GM12875 (cell line): ENCODE results near the gene NLK.
"Not testable (repeated sequence)": the region's sequence is repeated elsewhere in the genome, so short reads cannot be mapped to it uniquely, and the experiment has no call there.

Experiments
- H3K4me3 ChIP-seq: one replicate; pipeline ENCODE4 v1.5.1; 2011; ENCODE audit warnings: low read depth, low read length, control low read depth
- TF ChIP-seq, protein P1 (sequence below): IDR thresholded peaks from 2 replicates; pipeline ENCODE4 v1.5.1; 2011; ENCODE audit warnings: low read depth, mild to moderate bottlenecking, control low read depth, inconsistent platforms, low read length, moderate library complexity, borderline replicate concordance; ENCODE audit not compliant: insufficient read depth

The NLK gene

DNA sequence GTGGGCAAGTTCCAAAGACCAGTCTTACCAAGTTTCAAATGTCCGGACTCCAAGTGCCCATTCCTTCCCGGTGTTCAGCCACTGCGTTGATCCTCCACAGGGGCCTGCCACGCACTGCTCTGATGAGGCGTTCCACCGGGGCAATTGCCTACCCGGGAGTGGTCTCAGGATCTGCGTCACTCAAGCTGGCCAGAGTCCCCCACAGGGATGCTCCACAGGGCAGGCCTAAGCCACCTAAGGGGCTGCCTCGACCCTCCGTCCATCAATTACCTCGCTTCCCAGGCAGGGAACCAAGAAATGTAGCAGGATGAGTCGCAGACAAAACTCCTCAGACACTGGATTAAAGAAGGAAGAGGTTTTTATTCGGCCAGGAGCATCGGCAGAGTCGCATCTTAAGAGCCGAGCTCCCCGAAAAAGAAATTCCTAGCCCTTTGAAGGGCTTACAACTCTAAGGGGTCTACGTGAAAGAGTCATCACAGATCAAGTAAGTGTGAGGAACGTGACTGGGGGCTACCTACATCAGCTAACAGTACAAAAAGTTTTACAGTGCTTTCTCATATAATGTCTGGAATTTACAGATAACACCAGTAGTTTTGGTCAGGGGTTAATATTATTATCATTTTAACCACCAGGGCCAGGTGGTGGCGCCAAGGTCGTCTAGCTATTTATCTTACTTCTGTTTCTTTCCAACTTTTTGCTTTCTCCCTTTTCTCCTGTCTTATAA lies 196.2 kb downstream of the NLK start:
- H3K4me3 ChIP-seq, result not testable (repeated sequence)

DNA sequence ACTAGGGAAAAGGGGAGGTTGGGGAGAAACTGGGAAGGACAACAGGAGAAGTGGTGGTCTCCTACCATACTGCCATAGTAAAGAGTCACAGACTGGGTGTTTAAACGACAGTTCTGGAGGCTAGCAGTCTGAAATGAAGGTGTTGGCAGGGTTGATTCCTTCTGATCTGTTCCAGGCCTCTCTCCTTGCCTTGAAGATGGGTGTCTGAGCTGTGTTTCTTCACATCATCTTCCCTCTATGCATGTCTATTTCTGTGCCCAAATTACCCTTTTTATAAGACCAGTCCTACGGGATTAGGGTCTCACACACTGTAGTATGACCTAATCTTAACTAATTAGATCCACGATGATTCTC lies 196.8 kb downstream of the NLK start:
- H3K4me3 ChIP-seq, result no peak overlapping the region
- TF ChIP-seq, protein P1, sequence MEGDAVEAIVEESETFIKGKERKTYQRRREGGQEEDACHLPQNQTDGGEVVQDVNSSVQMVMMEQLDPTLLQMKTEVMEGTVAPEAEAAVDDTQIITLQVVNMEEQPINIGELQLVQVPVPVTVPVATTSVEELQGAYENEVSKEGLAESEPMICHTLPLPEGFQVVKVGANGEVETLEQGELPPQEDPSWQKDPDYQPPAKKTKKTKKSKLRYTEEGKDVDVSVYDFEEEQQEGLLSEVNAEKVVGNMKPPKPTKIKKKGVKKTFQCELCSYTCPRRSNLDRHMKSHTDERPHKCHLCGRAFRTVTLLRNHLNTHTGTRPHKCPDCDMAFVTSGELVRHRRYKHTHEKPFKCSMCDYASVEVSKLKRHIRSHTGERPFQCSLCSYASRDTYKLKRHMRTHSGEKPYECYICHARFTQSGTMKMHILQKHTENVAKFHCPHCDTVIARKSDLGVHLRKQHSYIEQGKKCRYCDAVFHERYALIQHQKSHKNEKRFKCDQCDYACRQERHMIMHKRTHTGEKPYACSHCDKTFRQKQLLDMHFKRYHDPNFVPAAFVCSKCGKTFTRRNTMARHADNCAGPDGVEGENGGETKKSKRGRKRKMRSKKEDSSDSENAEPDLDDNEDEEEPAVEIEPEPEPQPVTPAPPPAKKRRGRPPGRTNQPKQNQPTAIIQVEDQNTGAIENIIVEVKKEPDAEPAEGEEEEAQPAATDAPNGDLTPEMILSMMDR, result no peak

DNA sequence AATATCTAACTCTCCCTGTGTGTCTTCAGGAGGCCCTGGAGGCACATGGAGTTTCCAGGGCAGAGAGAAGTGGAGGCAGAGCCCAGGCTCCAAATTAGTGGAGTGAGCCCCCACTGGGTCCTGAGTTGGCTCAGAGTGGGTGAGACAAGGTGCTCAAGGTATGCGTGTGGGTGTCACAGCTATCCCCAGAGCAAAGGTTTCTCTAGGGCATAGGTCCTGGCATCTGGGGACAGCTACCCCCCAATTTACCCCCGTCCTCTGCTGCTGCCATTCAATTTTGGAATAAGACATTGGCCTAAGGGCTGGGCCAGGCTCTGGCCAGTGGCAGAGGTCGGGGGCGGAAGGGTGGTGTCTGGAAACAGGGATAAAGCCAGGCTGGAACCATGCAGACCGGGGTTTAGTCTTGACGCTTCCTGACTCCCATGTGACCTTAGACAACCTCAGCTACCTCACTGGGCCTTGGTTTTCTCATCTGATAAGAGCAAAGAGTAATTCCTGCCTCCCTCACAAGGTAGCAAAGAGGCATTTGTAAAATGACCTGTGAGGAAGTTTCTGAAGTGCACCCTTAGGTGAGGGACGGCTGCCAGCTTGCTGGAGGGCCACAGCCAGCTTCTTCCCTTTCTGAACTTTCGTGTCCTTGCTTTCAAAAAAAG lies 198.3 kb downstream of the NLK start:
- TF ChIP-seq, protein P1, result no peak
- H3K4me3 ChIP-seq, result no peak overlapping the region

DNA sequence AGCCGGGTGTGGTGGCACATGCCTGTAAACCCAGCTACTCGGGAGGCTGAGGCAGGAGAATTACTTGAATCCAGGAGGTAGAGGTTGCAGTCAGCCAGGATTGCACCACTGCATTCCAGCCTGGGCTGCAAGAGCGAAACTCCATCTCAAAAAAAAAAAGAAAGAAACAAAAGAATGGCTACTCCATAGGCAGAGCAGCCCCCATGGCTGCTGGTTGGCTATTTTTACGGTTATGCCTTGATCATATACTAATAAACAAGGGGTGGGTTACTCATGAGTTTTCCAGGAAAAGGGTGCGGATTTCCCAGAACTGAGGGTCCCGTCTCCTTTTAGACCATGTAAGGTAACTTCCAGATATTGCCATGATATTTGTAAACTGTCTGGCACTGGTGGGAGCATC lies 200.3 kb downstream of the NLK start:
- TF ChIP-seq, protein P1, result no peak
- H3K4me3 ChIP-seq, result no peak overlapping the region

DNA sequence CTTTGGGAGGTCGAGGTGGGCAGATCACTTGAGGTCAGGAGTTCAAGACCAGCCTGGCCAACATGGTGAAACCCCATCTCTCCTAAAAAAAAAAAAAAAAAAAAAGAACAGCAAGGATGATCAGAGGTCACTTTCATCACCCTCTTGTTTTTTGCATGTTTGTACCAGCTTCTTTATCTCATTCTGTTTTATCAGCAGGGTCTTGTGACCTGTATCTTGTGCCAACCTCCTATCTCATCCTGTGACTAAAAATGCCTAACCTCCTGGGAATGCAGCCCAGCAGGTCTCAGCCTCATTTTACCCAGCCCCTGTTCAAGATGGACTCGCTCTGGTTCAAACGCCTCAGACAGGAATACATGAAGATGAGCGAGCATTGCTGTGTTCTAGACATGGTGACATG lies 200.8 kb downstream of the NLK start:
- H3K4me3 ChIP-seq, result not testable (repeated sequence)

DNA sequence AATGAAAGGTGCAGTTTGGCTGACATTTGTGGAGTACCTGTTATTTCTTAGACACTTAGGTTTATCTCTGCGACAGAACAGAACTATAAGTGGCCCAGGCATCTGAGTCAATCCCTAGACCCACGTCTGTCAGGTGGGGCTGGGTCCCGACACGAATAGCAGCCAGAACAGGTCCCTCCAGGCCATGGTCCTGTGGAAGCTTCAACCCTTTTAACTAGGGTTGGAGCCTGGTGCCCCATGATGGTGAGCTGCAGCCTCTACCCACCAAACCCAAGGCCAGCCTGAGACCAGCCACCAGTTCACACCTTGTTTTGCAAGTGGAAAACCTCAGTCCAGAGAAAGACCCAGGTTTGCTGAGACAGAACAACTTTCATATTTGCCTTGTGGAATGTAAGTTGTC lies 202.0 kb downstream of the NLK start:
- TF ChIP-seq, protein P1, result no peak
- no peak overlapping the region for H3K4me3 ChIP-seq
